WTC11 (cell line): ENCODE data around the gene SAAL1. TPM values are rescaled to one million over a fixed set of nuclear protein-coding genes. Genes with fewer than 3 reads are reported as not detected.

ENCODE experiments used
- ATAC-seq: fragments of 200-7000 bp; cut with Tn5 transposase; 2 replicates; pipeline ENCODE4 v1.10.0; 2021; ENCODE audit warnings: mild to moderate bottlenecking, moderate library complexity
- CTCF ChIA-PET: fragments of 300-600 bp; sonication (Branson Sonifier 250); formaldehyde crosslinking; loops from one replicate; lab custom pipeline; 2021; ENCODE audit warnings: antibody characterized with exemption; lab: Charles Lee
- POLR2A ChIA-PET: fragments of 350-600 bp; sonication (Branson Sonifier 250); formaldehyde crosslinking; loops from one replicate; lab custom pipeline; 2021; ENCODE audit warnings: antibody characterized with exemption; lab: Charles Lee
- DNase-seq: peaks from one replicate; pipeline ENCODE4 v3.0.0; 2021; ENCODE audit warnings: low spot score
- H3K27ac Mint-ChIP-seq: 2 replicates; pipeline ENCODE4 v1.8.0; 2021; ENCODE audit warnings: mixed read lengths
- H3K27me3 Mint-ChIP-seq: 2 replicates; pipeline ENCODE4 v1.8.0; 2021; ENCODE audit warnings: low read depth, mild to moderate bottlenecking, moderate library complexity, mixed read lengths
- H3K36me3 Mint-ChIP-seq: 2 replicates; pipeline ENCODE4 v1.8.0; 2021; ENCODE audit warnings: mixed read lengths
- H3K4me1 Mint-ChIP-seq: 2 replicates; pipeline ENCODE4 v1.8.0; 2022; ENCODE audit warnings: mixed read lengths
- H3K4me3 Mint-ChIP-seq: 2 replicates; pipeline ENCODE4 v1.8.0; 2021; ENCODE audit warnings: mild to moderate bottlenecking, moderate library complexity, mixed read lengths
- H3K9me3 Mint-ChIP-seq: 2 replicates; pipeline ENCODE4 v1.8.0; 2021; ENCODE audit warnings: mixed read lengths
- ESRRA ChIP-seq: sonication (generic); formaldehyde crosslinking; IDR thresholded peaks from 2 replicates; pipeline ENCODE4 v1.8.1; 2022; ENCODE audit warnings: mild to moderate bottlenecking, missing genetic modification reagents, borderline replicate concordance
- FOXK1 ChIP-seq: sonication (generic); formaldehyde crosslinking; IDR thresholded peaks from 2 replicates; pipeline ENCODE4 v1.8.0; 2022; ENCODE audit warnings: mild to moderate bottlenecking, moderate library complexity, missing genetic modification reagents
- GTF2I ChIP-seq: fragments of 250-450 bp; sonication (Bioruptor Pico); conservative IDR thresholded peaks from 2 replicates; pipeline ENCODE4 v1.4.0; 2021; ENCODE audit warnings: mild to moderate bottlenecking
- JAZF1 ChIP-seq: fragments of 250-450 bp; sonication (Bioruptor Pico); IDR thresholded peaks from 2 replicates; pipeline ENCODE4 v1.9.0; 2021; ENCODE audit warnings: moderate library complexity, mild to moderate bottlenecking, inconsistent platforms
- NFE2L1 ChIP-seq: sonication (generic); formaldehyde crosslinking; IDR thresholded peaks from 2 replicates; pipeline ENCODE4 v1.8.1; 2023; ENCODE audit warnings: missing genetic modification reagents
- NR1H2 ChIP-seq: sonication (generic); formaldehyde crosslinking; IDR thresholded peaks from 2 replicates; pipeline ENCODE4 v1.9.0; 2021; ENCODE audit warnings: mild to moderate bottlenecking, moderate library complexity, missing genetic modification reagents
- TEAD4 ChIP-seq: sonication (generic); formaldehyde crosslinking; IDR thresholded peaks from 2 replicates; pipeline ENCODE4 v1.8.0; 2022; ENCODE audit warnings: mild to moderate bottlenecking, missing genetic modification reagents
- total RNA-seq: library from RNA; stranded (reverse); gene quantifications from 3 replicates; pipeline ENCODE4 v1.2.3, GENCODE V29; 2021
- TF ChIP-seq, protein P1 (sequence below): fragments of 200-600 bp; IDR thresholded peaks from 2 replicates; pipeline ENCODE4 v1.8.0; 2022; ENCODE audit warnings: antibody characterized with exemption
- TF ChIP-seq, protein P2 (sequence below): sonication (generic); formaldehyde crosslinking; IDR thresholded peaks from 2 replicates; pipeline ENCODE4 v1.8.1; 2023; ENCODE audit warnings: mild to moderate bottlenecking, moderate library complexity, missing genetic modification reagents
- TF ChIP-seq, protein P3 (sequence below): sonication (generic); formaldehyde crosslinking; IDR thresholded peaks from 2 replicates; pipeline ENCODE4 v1.8.0; 2022; ENCODE audit warnings: mild to moderate bottlenecking, missing genetic modification reagents
- TF ChIP-seq, protein P4 (sequence below): fragments of 250-450 bp; sonication (Bioruptor Pico); IDR thresholded peaks from 2 replicates; pipeline ENCODE4 v1.9.0; 2021; ENCODE audit warnings: mild to moderate bottlenecking, borderline replicate concordance
- TF ChIP-seq, protein P5 (sequence below): sonication (generic); formaldehyde crosslinking; IDR thresholded peaks from 2 replicates; pipeline ENCODE4 v1.8.1; 2022; ENCODE audit warnings: low read depth, missing genetic modification reagents, borderline replicate concordance

The SAAL1 gene
- total RNA-seq, 1 experiment from 2014 or later = 40.9 TPM

DNA sequence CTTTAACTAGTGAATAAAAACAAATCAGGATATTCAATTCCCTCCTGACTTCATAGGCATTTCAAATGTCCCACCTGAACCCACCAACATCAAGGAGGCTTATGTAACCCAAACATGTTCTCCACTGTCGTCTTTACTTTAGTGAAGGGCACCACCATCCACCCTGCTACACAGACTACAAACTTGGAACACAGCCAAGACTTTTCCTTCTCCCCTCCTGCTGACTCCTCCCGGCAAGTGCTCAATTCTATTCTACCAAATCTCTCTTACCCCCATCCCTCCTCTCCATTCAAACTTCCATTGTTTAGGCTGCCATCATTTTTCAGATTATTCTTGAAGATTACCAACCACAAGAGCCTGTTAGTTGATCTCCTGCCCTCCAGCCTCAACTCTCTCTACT is 24.3 kb downstream of the SAAL1 start (continued):
- TF ChIP-seq, protein P1, sequence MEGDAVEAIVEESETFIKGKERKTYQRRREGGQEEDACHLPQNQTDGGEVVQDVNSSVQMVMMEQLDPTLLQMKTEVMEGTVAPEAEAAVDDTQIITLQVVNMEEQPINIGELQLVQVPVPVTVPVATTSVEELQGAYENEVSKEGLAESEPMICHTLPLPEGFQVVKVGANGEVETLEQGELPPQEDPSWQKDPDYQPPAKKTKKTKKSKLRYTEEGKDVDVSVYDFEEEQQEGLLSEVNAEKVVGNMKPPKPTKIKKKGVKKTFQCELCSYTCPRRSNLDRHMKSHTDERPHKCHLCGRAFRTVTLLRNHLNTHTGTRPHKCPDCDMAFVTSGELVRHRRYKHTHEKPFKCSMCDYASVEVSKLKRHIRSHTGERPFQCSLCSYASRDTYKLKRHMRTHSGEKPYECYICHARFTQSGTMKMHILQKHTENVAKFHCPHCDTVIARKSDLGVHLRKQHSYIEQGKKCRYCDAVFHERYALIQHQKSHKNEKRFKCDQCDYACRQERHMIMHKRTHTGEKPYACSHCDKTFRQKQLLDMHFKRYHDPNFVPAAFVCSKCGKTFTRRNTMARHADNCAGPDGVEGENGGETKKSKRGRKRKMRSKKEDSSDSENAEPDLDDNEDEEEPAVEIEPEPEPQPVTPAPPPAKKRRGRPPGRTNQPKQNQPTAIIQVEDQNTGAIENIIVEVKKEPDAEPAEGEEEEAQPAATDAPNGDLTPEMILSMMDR = no peak
- TF ChIP-seq TEAD4 = no peak
- TF ChIP-seq, protein P2, sequence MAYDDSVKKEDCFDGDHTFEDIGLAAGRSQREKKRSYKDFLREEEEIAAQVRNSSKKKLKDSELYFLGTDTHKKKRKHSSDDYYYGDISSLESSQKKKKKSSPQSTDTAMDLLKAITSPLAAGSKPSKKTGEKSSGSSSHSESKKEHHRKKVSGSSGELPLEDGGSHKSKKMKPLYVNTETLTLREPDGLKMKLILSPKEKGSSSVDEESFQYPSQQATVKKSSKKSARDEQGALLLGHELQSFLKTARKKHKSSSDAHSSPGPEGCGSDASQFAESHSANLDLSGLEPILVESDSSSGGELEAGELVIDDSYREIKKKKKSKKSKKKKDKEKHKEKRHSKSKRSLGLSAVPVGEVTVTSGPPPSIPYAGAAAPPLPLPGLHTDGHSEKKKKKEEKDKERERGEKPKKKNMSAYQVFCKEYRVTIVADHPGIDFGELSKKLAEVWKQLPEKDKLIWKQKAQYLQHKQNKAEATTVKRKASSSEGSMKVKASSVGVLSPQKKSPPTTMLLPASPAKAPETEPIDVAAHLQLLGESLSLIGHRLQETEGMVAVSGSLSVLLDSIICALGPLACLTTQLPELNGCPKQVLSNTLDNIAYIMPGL (CRISPR knock-in tag) = no peak
- TF ChIP-seq, all 79 proteins: peak for 0

DNA sequence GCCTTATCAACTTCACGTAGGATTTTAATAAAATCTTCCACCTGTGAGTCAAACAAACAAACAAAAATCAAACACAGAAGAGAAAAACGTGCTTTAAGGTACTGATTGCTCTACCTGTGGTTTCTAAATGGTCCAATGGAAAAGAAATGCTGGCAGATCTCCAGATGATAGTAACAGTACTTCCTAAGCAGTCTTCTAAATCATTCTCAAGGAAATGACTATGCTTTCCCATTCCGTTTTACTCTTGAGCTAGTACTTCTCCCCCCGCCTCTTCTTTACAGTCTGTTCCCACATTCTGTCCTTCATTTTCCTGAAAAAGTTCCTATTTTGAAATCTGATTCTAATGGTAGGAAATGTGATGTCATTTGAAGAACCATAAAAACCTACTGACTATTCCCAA is 25.4 kb downstream of the SAAL1 start:
- CTCF ChIA-PET = interaction anchor here (1.3 kb wide), 1 partner anchor 35 kb away, joined by 3 read pairs; no protein-coding TSS in a partner anchor
- no peak overlapping the region for H3K27ac Mint-ChIP-seq
- no peaks in the 10 kb centered on the region; the same call in 1 of the 2 replicates for H3K9me3 Mint-ChIP-seq
- DNase-seq (no peak), ATAC-seq (no peak)
- H3K27me3 Mint-ChIP-seq = no peaks in the 10 kb centered on the region
- H3K4me1 Mint-ChIP-seq = peaks cover 4% of the 10 kb centered on the region; the same call in 1 of the 2 replicates
- peaks cover 41% of the 10 kb centered on the region for H3K36me3 Mint-ChIP-seq
- POLR2A ChIA-PET = no interaction called here
- TF ChIP-seq, protein P3, sequence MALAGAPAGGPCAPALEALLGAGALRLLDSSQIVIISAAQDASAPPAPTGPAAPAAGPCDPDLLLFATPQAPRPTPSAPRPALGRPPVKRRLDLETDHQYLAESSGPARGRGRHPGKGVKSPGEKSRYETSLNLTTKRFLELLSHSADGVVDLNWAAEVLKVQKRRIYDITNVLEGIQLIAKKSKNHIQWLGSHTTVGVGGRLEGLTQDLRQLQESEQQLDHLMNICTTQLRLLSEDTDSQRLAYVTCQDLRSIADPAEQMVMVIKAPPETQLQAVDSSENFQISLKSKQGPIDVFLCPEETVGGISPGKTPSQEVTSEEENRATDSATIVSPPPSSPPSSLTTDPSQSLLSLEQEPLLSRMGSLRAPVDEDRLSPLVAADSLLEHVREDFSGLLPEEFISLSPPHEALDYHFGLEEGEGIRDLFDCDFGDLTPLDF = no peak
- TF ChIP-seq NR1H2 (CRISPR knock-in tag) = no peak
- TF ChIP-seq, protein P1 = no peak
- TF ChIP-seq NFE2L1 = no peak
- TF ChIP-seq, protein P4, sequence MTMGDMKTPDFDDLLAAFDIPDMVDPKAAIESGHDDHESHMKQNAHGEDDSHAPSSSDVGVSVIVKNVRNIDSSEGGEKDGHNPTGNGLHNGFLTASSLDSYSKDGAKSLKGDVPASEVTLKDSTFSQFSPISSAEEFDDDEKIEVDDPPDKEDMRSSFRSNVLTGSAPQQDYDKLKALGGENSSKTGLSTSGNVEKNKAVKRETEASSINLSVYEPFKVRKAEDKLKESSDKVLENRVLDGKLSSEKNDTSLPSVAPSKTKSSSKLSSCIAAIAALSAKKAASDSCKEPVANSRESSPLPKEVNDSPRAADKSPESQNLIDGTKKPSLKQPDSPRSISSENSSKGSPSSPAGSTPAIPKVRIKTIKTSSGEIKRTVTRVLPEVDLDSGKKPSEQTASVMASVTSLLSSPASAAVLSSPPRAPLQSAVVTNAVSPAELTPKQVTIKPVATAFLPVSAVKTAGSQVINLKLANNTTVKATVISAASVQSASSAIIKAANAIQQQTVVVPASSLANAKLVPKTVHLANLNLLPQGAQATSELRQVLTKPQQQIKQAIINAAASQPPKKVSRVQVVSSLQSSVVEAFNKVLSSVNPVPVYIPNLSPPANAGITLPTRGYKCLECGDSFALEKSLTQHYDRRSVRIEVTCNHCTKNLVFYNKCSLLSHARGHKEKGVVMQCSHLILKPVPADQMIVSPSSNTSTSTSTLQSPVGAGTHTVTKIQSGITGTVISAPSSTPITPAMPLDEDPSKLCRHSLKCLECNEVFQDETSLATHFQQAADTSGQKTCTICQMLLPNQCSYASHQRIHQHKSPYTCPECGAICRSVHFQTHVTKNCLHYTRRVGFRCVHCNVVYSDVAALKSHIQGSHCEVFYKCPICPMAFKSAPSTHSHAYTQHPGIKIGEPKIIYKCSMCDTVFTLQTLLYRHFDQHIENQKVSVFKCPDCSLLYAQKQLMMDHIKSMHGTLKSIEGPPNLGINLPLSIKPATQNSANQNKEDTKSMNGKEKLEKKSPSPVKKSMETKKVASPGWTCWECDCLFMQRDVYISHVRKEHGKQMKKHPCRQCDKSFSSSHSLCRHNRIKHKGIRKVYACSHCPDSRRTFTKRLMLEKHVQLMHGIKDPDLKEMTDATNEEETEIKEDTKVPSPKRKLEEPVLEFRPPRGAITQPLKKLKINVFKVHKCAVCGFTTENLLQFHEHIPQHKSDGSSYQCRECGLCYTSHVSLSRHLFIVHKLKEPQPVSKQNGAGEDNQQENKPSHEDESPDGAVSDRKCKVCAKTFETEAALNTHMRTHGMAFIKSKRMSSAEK (CRISPR knock-in tag) = no peak
- TF ChIP-seq ESRRA (CRISPR knock-in tag) = no peak
- TF ChIP-seq JAZF1 (CRISPR knock-in tag) = no peak
- TF ChIP-seq, protein P5, sequence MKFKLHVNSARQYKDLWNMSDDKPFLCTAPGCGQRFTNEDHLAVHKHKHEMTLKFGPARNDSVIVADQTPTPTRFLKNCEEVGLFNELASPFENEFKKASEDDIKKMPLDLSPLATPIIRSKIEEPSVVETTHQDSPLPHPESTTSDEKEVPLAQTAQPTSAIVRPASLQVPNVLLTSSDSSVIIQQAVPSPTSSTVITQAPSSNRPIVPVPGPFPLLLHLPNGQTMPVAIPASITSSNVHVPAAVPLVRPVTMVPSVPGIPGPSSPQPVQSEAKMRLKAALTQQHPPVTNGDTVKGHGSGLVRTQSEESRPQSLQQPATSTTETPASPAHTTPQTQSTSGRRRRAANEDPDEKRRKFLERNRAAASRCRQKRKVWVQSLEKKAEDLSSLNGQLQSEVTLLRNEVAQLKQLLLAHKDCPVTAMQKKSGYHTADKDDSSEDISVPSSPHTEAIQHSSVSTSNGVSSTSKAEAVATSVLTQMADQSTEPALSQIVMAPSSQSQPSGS (CRISPR knock-in tag) = no peak
- TF ChIP-seq FOXK1 (CRISPR knock-in tag) = no peak
- no peak for TF ChIP-seq GTF2I
- no peak overlapping the region for H3K4me3 Mint-ChIP-seq
